ENCODE data around the gene EXOC3.

Gene EXOC3

DNA sequence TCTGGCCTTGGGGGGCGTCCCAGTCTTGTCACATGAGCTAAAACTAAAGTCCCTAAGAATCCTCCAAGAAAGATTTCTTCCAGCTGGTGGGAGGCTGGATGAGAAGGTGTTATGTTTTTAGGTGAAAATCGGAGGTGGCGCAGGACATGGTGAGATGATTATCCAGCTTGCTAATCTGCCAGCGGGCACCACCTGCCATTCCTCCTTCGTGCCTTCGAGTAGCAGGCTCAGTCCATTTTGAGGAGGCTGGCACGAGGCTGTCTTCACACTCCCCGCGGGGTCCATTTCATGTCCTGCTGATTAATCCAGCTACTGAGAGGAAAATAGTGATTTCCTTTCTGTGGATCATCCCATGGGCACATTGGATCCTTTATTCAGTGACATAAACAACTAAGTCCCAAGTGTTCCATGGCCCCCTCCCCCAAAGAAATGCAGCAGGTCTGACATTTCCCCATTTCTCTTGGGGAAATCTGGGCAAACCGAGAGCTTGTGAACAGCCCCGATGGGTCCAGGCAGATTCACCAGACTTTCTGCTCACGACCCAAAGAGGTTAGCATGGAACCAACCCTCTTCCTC lies 38.2 kb upstream of the EXOC3 start:
- TF ChIP-seq FOXP2 (optimal IDR thresholded peaks at IDR 0.05; ENCODE audit: borderline replicate concordance, extremely low read depth, extremely low read length, insufficient read depth) (no peak), POLR2AphosphoS5 (IDR thresholded peaks at IDR 0.05; ENCODE audit: low read depth, low read length) (no peak), TAF1 (IDR thresholded peaks at IDR 0.05; ENCODE audit: borderline replicate concordance, insufficient read depth, low read length) (no peak), SIN3A (IDR thresholded peaks at IDR 0.05; ENCODE audit: borderline replicate concordance, insufficient read depth, low read length) (no peak)
- TF ChIP-seq, protein P1, sequence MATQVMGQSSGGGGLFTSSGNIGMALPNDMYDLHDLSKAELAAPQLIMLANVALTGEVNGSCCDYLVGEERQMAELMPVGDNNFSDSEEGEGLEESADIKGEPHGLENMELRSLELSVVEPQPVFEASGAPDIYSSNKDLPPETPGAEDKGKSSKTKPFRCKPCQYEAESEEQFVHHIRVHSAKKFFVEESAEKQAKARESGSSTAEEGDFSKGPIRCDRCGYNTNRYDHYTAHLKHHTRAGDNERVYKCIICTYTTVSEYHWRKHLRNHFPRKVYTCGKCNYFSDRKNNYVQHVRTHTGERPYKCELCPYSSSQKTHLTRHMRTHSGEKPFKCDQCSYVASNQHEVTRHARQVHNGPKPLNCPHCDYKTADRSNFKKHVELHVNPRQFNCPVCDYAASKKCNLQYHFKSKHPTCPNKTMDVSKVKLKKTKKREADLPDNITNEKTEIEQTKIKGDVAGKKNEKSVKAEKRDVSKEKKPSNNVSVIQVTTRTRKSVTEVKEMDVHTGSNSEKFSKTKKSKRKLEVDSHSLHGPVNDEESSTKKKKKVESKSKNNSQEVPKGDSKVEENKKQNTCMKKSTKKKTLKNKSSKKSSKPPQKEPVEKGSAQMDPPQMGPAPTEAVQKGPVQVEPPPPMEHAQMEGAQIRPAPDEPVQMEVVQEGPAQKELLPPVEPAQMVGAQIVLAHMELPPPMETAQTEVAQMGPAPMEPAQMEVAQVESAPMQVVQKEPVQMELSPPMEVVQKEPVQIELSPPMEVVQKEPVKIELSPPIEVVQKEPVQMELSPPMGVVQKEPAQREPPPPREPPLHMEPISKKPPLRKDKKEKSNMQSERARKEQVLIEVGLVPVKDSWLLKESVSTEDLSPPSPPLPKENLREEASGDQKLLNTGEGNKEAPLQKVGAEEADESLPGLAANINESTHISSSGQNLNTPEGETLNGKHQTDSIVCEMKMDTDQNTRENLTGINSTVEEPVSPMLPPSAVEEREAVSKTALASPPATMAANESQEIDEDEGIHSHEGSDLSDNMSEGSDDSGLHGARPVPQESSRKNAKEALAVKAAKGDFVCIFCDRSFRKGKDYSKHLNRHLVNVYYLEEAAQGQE (IDR thresholded peaks at IDR 0.05; ENCODE audit: insufficient read depth in 1 of 2, low read depth in 2 of 2, low read length in 2 of 2), result no peak

DNA sequence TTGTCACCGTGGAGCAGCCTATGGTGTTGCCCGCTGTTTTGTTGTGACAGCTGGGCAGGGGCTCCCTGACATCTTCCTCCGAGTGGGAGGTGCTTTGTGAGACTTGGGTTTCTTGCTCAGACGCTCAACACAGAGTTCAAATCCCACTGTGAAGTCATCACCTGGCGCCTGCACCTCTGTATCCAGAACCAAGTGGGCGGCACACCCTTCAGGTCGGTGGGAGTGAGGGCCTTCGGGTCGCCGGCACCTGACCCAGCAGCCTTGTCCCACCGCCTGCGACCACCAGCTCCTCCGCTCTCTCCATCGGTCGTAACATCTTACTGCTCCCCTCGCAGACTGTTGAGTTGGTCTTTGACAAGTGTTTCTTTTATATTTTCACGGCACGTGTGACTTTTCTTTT lies 37.6 kb upstream of the EXOC3 start:
- TF ChIP-seq, protein P1 (IDR thresholded peaks at IDR 0.05; ENCODE audit: insufficient read depth in 1 of 2, low read depth in 2 of 2, low read length in 2 of 2), result no peak
- no peak for TF ChIP-seq SIN3A (IDR thresholded peaks at IDR 0.05; ENCODE audit: borderline replicate concordance, insufficient read depth, low read length)
- no peak for TF ChIP-seq POLR2AphosphoS5 (IDR thresholded peaks at IDR 0.05; ENCODE audit: low read depth, low read length)
- TF ChIP-seq FOXP2 (optimal IDR thresholded peaks at IDR 0.05; ENCODE audit: borderline replicate concordance, extremely low read depth, extremely low read length, insufficient read depth), result no peak
- no peak for TF ChIP-seq TAF1 (IDR thresholded peaks at IDR 0.05; ENCODE audit: borderline replicate concordance, insufficient read depth, low read length)

DNA sequence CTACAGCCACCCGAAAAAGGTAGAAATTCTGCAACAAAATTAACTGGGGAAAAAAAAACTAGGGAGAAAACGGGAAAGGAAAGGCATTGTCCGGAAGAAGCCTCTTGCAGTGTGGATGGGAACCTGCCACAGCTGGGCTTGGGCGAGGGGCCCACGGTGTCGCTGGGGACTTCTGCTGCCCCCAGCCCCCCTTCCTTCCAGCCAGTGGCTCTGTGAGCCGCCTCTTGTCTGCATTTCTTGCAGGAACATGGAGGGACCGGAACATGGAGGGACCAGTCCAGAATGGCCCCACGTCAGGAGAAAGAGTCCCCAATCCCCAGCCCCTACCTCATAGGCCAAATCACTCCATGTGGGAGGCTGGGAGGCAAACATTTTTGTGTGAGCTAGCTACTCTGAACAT lies 36.9 kb upstream of the EXOC3 start:
- TF ChIP-seq, protein P1 (IDR thresholded peaks at IDR 0.05; ENCODE audit: insufficient read depth in 1 of 2, low read depth in 2 of 2, low read length in 2 of 2), result no peak
- no peak for TF ChIP-seq SIN3A (IDR thresholded peaks at IDR 0.05; ENCODE audit: borderline replicate concordance, insufficient read depth, low read length)
- TF ChIP-seq FOXP2 (optimal IDR thresholded peaks at IDR 0.05; ENCODE audit: borderline replicate concordance, extremely low read depth, extremely low read length, insufficient read depth), result no peak
- TF ChIP-seq TAF1 (IDR thresholded peaks at IDR 0.05; ENCODE audit: borderline replicate concordance, insufficient read depth, low read length), result no peak
- no peak for TF ChIP-seq POLR2AphosphoS5 (IDR thresholded peaks at IDR 0.05; ENCODE audit: low read depth, low read length)

DNA sequence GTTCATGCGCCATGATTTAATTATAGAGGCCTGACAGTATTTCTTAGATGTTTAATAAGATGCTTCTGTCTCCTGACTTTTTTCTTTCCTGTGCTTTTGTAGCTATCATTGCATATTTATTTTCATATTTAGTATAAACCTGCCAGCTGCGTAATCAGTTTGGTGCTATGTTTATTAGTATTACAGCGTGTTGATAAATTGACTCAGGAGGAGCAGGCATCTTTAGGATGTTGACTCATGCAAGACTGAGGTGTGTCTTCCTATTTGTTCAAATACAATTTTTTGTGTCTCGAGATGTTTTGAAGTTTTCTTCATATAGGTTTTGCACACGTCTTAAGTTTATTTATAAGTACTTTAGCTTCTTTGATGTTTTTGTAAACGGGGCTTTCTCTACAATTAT lies 35.9 kb upstream of the EXOC3 start:
- TF ChIP-seq, protein P1 (IDR thresholded peaks at IDR 0.05; ENCODE audit: insufficient read depth in 1 of 2, low read depth in 2 of 2, low read length in 2 of 2), result no peak
- TF ChIP-seq TAF1 (IDR thresholded peaks at IDR 0.05; ENCODE audit: borderline replicate concordance, insufficient read depth, low read length) (no peak), SIN3A (IDR thresholded peaks at IDR 0.05; ENCODE audit: borderline replicate concordance, insufficient read depth, low read length) (no peak), FOXP2 (optimal IDR thresholded peaks at IDR 0.05; ENCODE audit: borderline replicate concordance, extremely low read depth, extremely low read length, insufficient read depth) (no peak), POLR2AphosphoS5 (IDR thresholded peaks at IDR 0.05; ENCODE audit: low read depth, low read length) (no peak)

Measured in PFSK-1 (cell line).